Neural cell (in vitro differentiated cells): ENCODE measurements around the gene PHF24. TPM values are rescaled to one million over a fixed set of nuclear protein-coding genes. Genes with fewer than 3 reads are reported as not detected.

Experiments
- H2AFZ ChIP-seq: fragments of 200-600, 300-800 bp; sonication (generic), shearing (Covaris generic); 2 replicates; pipeline ENCODE4 v1.6.0; 2014; ENCODE audit warnings: low read depth, mild to moderate bottlenecking, antibody characterized with exemption, low read length, moderate library complexity
- H3F3A ChIP-seq: fragments of 200-600 bp; shearing (Covaris generic); 2 replicates; pipeline ENCODE4 v1.6.1; 2016; ENCODE audit warnings: mild to moderate bottlenecking, moderate library complexity, mixed read lengths, antibody characterized with exemption, low read length; ENCODE audit not compliant: insufficient read depth, poor library complexity, severe bottlenecking
- H3K27ac ChIP-seq: fragments of 200-600, 300-800 bp; sonication (generic), shearing (Covaris generic); 2 replicates; pipeline ENCODE4 v1.5.1; 2014; ENCODE audit warnings: mild to moderate bottlenecking, low read length, moderate library complexity
- H3K27me3 ChIP-seq: fragments of 300-800, 200-600 bp; sonication (generic), shearing (Covaris generic); 2 replicates; pipeline ENCODE4 v1.6.0; 2014; ENCODE audit warnings: mild to moderate bottlenecking, low read depth, low read length, moderate library complexity; ENCODE audit not compliant: insufficient read depth
- H3K36me3 ChIP-seq: fragments of 300-800, 200-600 bp; sonication (generic), shearing (Covaris generic); 2 replicates; pipeline ENCODE4 v1.5.1; 2014; ENCODE audit warnings: mild to moderate bottlenecking, antibody characterized with exemption, low read length, moderate library complexity; ENCODE audit not compliant: insufficient read depth
- H3K4me2 ChIP-seq: fragments of 300-800, 200-600 bp; sonication (generic), shearing (Covaris generic); 2 replicates; pipeline ENCODE4 v1.6.0; 2014; ENCODE audit warnings: mild to moderate bottlenecking, low read length
- H3K4me3 ChIP-seq: fragments of 300-800, 200-600 bp; sonication (generic), shearing (Covaris generic); 2 replicates; pipeline ENCODE4 v1.5.1; 2014; ENCODE audit warnings: mild to moderate bottlenecking, low read length, moderate library complexity
- H3K79me2 ChIP-seq: fragments of 200-600 bp; shearing (Covaris generic); replicated peaks from 2 replicates; pipeline ENCODE4 v1.6.0; 2014; ENCODE audit warnings: mild to moderate bottlenecking, low read length, moderate library complexity; ENCODE audit not compliant: insufficient read depth
- H3K9ac ChIP-seq: fragments of 300-800, 200-600 bp; sonication (generic), shearing (Covaris generic); 2 replicates; pipeline ENCODE4 v1.6.1; 2016; ENCODE audit warnings: mild to moderate bottlenecking, low read length, mixed read lengths
- H3K9me2 ChIP-seq: fragments of 200-600 bp; shearing (Covaris generic); 2 replicates; pipeline ENCODE4 v1.6.1; 2016; ENCODE audit warnings: mild to moderate bottlenecking, low read length, mixed read lengths; ENCODE audit not compliant: insufficient read depth
- H3K9me3 ChIP-seq: fragments of 200-600, 300-800 bp; sonication (generic), shearing (Covaris generic); 2 replicates; pipeline ENCODE4 v1.6.1; 2016; ENCODE audit warnings: mild to moderate bottlenecking, mixed run types, low read length, moderate library complexity, mixed read lengths
- H4K20me1 ChIP-seq: fragments of 200-600 bp; shearing (Covaris generic); 2 replicates; pipeline ENCODE4 v1.6.1; 2016; ENCODE audit warnings: mild to moderate bottlenecking, mixed run types; ENCODE audit not compliant: insufficient read depth
- EP300 ChIP-seq: fragments of 450-650 bp; conservative IDR thresholded peaks from 2 replicates; pipeline ENCODE4 v1.6.1; 2014; ENCODE audit warnings: antibody characterized with exemption, mild to moderate bottlenecking, moderate library complexity; ENCODE audit not compliant: poor library complexity, severe bottlenecking
- EZH2 ChIP-seq: fragments of 200-600, 300-800 bp; shearing (Covaris generic), sonication (generic); IDR thresholded peaks from 2 replicates; pipeline ENCODE4 v1.6.1; 2014; ENCODE audit warnings: antibody characterized with exemption, low read length, borderline replicate concordance, mild to moderate bottlenecking; ENCODE audit not compliant: insufficient read depth, poor library complexity, severe bottlenecking
- MXI1 ChIP-seq: fragments of 450-650 bp; conservative IDR thresholded peaks from 2 replicates; pipeline ENCODE4 v1.6.1; 2014; ENCODE audit warnings: antibody characterized with exemption, mild to moderate bottlenecking; ENCODE audit not compliant: poor library complexity, severe bottlenecking
- POLR2AphosphoS5 ChIP-seq: IDR thresholded peaks from 2 replicates; pipeline ENCODE4 v1.6.1; 2012
- RAD21 ChIP-seq: fragments of 450-650 bp; conservative IDR thresholded peaks from 2 replicates; pipeline ENCODE4 v1.6.1; 2014; ENCODE audit warnings: antibody characterized with exemption, mild to moderate bottlenecking, moderate library complexity
- REST ChIP-seq: IDR thresholded peaks from 2 replicates; pipeline ENCODE4 v1.6.1; 2012; ENCODE audit warnings: borderline replicate concordance
- SMC3 ChIP-seq: fragments of 450-650 bp; conservative IDR thresholded peaks from 2 replicates; pipeline ENCODE4 v1.6.1; 2014; ENCODE audit warnings: antibody characterized with exemption, mild to moderate bottlenecking, moderate library complexity; ENCODE audit not compliant: poor library complexity
- TAF1 ChIP-seq: IDR thresholded peaks from 2 replicates; pipeline ENCODE4 v1.6.1; 2012; ENCODE audit warnings: low read depth
- polyA plus RNA-seq: library from polyadenylated mRNA; depleted of rRNA; stranded (reverse); fragments of >200 nt; gene quantifications from 2 replicates; pipeline ENCODE4 v1.2.3, GENCODE V29; 2014
- TF ChIP-seq, protein P1 (sequence below): fragments of 450-650 bp; IDR thresholded peaks from 2 replicates; pipeline ENCODE4 v1.5.1; 2014; ENCODE audit warnings: antibody characterized with exemption, mild to moderate bottlenecking, moderate library complexity; ENCODE audit not compliant: poor library complexity, severe bottlenecking

PHF24 gene
- polyA plus RNA-seq, 1 donor from 2014 or later = 2.4 TPM

DNA sequence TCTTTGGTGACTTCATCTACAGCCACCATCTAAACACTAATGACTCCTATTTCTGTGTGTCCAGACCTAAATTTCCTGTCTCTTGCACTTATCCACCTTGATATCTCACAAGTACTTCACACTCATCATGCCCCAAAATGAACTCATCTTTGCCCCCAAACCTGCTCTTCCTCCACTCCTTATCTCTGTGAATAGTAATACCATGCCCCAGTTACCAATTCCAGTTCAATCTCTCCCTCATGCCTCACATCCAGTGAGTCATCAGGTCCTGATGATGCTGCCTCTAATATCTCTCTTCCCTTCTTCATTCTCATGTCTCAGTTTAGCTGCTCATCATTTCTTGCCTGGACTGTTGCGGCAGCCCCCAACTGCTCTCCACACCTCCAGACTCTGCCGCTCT is 16.6 kb downstream of the PHF24 start:
- Histone ChIP-seq H3K9me3 (no peaks in the 10 kb centered on the region), H3K4me2 (no peak overlapping the region), H3K36me3 (no peaks in the 10 kb centered on the region), H3K27ac (no peak overlapping the region), H3K9me2 (no peaks in the 10 kb centered on the region), H2AFZ (no peak overlapping the region), H3K79me2 (no peaks in the 10 kb centered on the region), H3K4me3 (no peak overlapping the region), H3K27me3 (no peaks in the 10 kb centered on the region), H4K20me1 (no peaks in the 10 kb centered on the region), H3K9ac (no peak overlapping the region), H3F3A (no peaks in the 10 kb centered on the region)
- TF ChIP-seq TAF1 (no peak), EZH2 (no peak), REST (no peak), MXI1 (no peak), EP300 (no peak), SMC3 (no peak), RAD21 (no peak), POLR2AphosphoS5 (no peak)
- TF ChIP-seq, protein P1, sequence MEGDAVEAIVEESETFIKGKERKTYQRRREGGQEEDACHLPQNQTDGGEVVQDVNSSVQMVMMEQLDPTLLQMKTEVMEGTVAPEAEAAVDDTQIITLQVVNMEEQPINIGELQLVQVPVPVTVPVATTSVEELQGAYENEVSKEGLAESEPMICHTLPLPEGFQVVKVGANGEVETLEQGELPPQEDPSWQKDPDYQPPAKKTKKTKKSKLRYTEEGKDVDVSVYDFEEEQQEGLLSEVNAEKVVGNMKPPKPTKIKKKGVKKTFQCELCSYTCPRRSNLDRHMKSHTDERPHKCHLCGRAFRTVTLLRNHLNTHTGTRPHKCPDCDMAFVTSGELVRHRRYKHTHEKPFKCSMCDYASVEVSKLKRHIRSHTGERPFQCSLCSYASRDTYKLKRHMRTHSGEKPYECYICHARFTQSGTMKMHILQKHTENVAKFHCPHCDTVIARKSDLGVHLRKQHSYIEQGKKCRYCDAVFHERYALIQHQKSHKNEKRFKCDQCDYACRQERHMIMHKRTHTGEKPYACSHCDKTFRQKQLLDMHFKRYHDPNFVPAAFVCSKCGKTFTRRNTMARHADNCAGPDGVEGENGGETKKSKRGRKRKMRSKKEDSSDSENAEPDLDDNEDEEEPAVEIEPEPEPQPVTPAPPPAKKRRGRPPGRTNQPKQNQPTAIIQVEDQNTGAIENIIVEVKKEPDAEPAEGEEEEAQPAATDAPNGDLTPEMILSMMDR = no peak

GRCh38 chr9:34976441-34976840 is 18.4 kb downstream of the PHF24 start:
- H3K27ac ChIP-seq = no peak overlapping the region

More at GRCh38 chr9:34976441-34976840, 18.4 kb downstream of the PHF24 start:
- Histone ChIP-seq H3K79me2 (no peaks in the 10 kb centered on the region), H3K9me2 (no peaks in the 10 kb centered on the region), H3F3A (no peaks in the 10 kb centered on the region), H3K9me3 (no peaks in the 10 kb centered on the region), H3K4me2 (no peak overlapping the region), H3K36me3 (no peaks in the 10 kb centered on the region), H3K4me3 (no peak overlapping the region), H3K9ac (no peak overlapping the region), H2AFZ (no peak overlapping the region), H4K20me1 (no peaks in the 10 kb centered on the region), H3K27me3 (no peaks in the 10 kb centered on the region)
- no peak for TF ChIP-seq REST
- TF ChIP-seq EZH2 = no peak
- no peak for TF ChIP-seq SMC3
- no peak for TF ChIP-seq POLR2AphosphoS5
- no peak for TF ChIP-seq TAF1
- TF ChIP-seq MXI1 = no peak
- TF ChIP-seq, protein P1 = no peak
- TF ChIP-seq RAD21 = no peak
- TF ChIP-seq EP300 = no peak
